KMS-11 (cell line): ENCODE measurements around the gene DESI1.
"Not testable (repeated sequence)": the region's sequence is repeated elsewhere in the genome, so short reads cannot be mapped to it uniquely, and the experiment has no call there.

Experiments
- H2AFZ ChIP-seq: fragments of 200-600 bp; sonication (generic); 2 replicates; pipeline ENCODE4 v1.6.1; 2016; ENCODE audit warnings: antibody characterized with exemption, mixed run types, low read depth
- H3K27ac ChIP-seq: fragments of 200-600 bp; sonication (generic); 2 replicates; pipeline ENCODE4 v1.6.1; 2016; ENCODE audit warnings: mild to moderate bottlenecking, mixed run types
- H3K27me3 ChIP-seq: fragments of 200-600 bp; sonication (generic); 2 replicates; pipeline ENCODE4 v1.6.1; 2017; ENCODE audit warnings: mild to moderate bottlenecking, low read depth, mixed run types, moderate library complexity; ENCODE audit not compliant: insufficient read depth
- H3K36me3 ChIP-seq: fragments of 200-600 bp; sonication (generic); 2 replicates; pipeline ENCODE4 v1.6.1; 2017; ENCODE audit warnings: mild to moderate bottlenecking, mixed run types; ENCODE audit not compliant: insufficient read depth
- H3K4me1 ChIP-seq: fragments of 200-600 bp; sonication (generic); 2 replicates; pipeline ENCODE4 v1.6.1; 2016; ENCODE audit warnings: mild to moderate bottlenecking, low read depth, mixed run types; ENCODE audit not compliant: poor library complexity, severe bottlenecking
- H3K4me2 ChIP-seq: fragments of 200-600 bp; sonication (generic); 2 replicates; pipeline ENCODE4 v1.7.0; 2016; ENCODE audit warnings: mild to moderate bottlenecking, mixed run types
- H3K4me3 ChIP-seq: fragments of 200-600 bp; sonication (generic); IDR thresholded peaks from 2 replicates; pipeline ENCODE4 v1.6.1; 2017; ENCODE audit warnings: low read depth, low read length, mixed read lengths; ENCODE audit not compliant: insufficient read depth
- H3K79me2 ChIP-seq: fragments of 200-600 bp; sonication (generic); 2 replicates; pipeline ENCODE4 v1.6.1; 2016; ENCODE audit warnings: low read depth, mixed run types; ENCODE audit not compliant: insufficient read depth
- H3K9ac ChIP-seq: fragments of 200-600 bp; sonication (generic); 2 replicates; pipeline ENCODE4 v1.6.1; 2016; ENCODE audit warnings: mild to moderate bottlenecking, mixed run types
- H4K20me1 ChIP-seq: fragments of 200-600 bp; sonication (generic); 2 replicates; pipeline ENCODE4 v1.6.1; 2016; ENCODE audit warnings: mild to moderate bottlenecking, mixed run types; ENCODE audit not compliant: insufficient read depth
- TF ChIP-seq, protein P1 (sequence below): fragments of 200-600 bp; sonication (generic); conservative IDR thresholded peaks from 2 replicates; pipeline ENCODE4 v1.6.1; 2017; ENCODE audit warnings: low read depth, mild to moderate bottlenecking, antibody characterized with exemption, low read length, moderate library complexity, mixed read lengths

The DESI1 gene

DNA sequence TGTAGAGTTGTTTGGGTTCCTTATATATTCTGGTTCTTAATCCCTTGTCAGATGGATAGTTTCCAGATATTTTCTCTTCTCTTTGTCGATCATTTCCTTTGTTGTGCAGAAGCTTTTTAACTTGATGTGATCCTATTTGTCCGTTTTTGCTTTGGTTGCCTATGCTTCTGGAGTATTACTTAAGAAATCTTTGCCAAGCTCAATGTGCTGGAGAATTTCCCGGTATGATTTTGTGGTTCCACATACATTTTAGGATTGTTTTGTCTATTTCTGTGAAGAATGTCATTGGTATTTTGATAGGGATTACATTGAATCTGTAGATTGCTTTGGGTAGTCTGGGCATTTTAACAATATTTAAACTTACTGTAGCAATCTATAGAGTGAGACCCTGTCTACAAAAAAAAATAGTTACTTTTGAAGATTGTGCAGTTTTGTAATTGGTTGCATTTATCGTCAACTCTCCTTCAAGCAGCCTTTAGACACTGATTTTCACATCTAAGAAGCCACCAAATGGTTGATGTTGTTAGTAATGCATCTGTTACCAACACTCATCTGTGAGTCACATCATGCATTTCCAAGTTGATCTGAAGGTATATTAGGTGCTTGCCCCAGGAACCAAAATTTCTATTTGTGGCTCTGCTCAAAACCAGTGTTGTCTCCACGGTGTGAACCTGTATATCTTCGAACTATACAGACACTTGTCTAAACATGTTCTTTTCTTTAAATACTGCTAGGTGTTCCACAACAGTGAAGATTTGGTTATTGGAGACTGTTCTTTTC, 21.7 kb upstream of the DESI1 start:
- TF ChIP-seq, protein P1, sequence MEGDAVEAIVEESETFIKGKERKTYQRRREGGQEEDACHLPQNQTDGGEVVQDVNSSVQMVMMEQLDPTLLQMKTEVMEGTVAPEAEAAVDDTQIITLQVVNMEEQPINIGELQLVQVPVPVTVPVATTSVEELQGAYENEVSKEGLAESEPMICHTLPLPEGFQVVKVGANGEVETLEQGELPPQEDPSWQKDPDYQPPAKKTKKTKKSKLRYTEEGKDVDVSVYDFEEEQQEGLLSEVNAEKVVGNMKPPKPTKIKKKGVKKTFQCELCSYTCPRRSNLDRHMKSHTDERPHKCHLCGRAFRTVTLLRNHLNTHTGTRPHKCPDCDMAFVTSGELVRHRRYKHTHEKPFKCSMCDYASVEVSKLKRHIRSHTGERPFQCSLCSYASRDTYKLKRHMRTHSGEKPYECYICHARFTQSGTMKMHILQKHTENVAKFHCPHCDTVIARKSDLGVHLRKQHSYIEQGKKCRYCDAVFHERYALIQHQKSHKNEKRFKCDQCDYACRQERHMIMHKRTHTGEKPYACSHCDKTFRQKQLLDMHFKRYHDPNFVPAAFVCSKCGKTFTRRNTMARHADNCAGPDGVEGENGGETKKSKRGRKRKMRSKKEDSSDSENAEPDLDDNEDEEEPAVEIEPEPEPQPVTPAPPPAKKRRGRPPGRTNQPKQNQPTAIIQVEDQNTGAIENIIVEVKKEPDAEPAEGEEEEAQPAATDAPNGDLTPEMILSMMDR = no peak
- H3K9ac ChIP-seq = no peak overlapping the region
- no peak overlapping the region for H3K4me2 ChIP-seq
- no peak overlapping the region for H3K4me3 ChIP-seq
- H2AFZ ChIP-seq = no peak overlapping the region
- no peaks in the 10 kb centered on the region for H3K4me1 ChIP-seq
- H3K27me3 ChIP-seq = no peaks in the 10 kb centered on the region
- peaks cover 12% of the 10 kb centered on the region; the same call in 1 of the 2 replicates for H3K36me3 ChIP-seq
- H4K20me1 ChIP-seq = no peaks in the 10 kb centered on the region
- peaks cover 13% of the 10 kb centered on the region; the same call in 1 of the 2 replicates for H3K79me2 ChIP-seq
- no peak overlapping the region for H3K27ac ChIP-seq

GRCh38 chr22:41641854-41642253, 21.0 kb upstream of the DESI1 start:
- Histone ChIP-seq H4K20me1 (no peaks in the 10 kb centered on the region), H3K9ac (no peak overlapping the region), H3K27me3 (no peaks in the 10 kb centered on the region), H3K4me3 (no peak overlapping the region), H3K4me2 (no peak overlapping the region), H3K27ac (no peak overlapping the region), H3K79me2 (peaks cover 13% of the 10 kb centered on the region; the same call in 1 of the 2 replicates), H3K4me1 (no peaks in the 10 kb centered on the region), H3K36me3 (peaks cover 18% of the 10 kb centered on the region; the same call in 1 of the 2 replicates), H2AFZ (no peak overlapping the region)
- TF ChIP-seq, protein P1 = no peak

- Histone ChIP-seq H4K20me1 (0 out of 2 replicates have a peak, but pooled peaks cover 3% of the 10 kb centered on the region), H3K79me2 (peaks cover 22% of the 10 kb centered on the region; the same call in 1 of the 2 replicates)
These were observed 17.9 kb upstream of the DESI1 start for GRCh38 chr22:41638748-41639147.

DNA sequence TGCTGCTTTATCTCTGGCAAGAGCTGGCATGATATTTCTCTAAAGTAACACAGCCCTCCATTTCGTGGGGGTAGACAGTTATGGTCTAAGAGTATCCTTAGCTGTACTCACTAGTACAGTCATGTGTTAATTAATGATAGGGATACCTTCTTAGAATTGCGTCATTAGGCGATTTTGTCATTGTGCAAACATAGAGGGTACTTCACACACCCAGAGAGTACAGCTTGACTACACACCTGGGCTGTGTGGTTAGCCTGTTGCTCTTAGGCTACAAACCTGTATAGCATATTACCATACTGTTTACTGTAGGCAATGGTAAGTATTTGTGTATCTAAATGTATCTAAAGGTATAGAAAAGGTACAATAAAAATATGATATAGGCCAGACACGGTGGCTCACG, 17.3 kb upstream of the DESI1 start:
- Histone ChIP-seq H3K4me3 (no peak overlapping the region), H3K36me3 (peaks cover 25% of the 10 kb centered on the region; the same call in 1 of the 2 replicates), H3K9ac (no peak overlapping the region), H3K79me2 (peaks cover 22% of the 10 kb centered on the region; the same call in 1 of the 2 replicates), H3K4me1 (no peaks in the 10 kb centered on the region), H3K4me2 (no peak overlapping the region), H2AFZ (no peak overlapping the region), H4K20me1 (0 out of 2 replicates have a peak, but pooled peaks cover 3% of the 10 kb centered on the region), H3K27me3 (no peaks in the 10 kb centered on the region), H3K27ac (no peak overlapping the region)
- TF ChIP-seq, protein P1 = no peak

More at GRCh38 chr22:41638748-41639147, 17.9 kb upstream of the DESI1 start:
- no peaks in the 10 kb centered on the region for H3K27me3 ChIP-seq
- TF ChIP-seq, protein P1 = no peak
- H3K27ac ChIP-seq = no peak overlapping the region
- no peak overlapping the region for H3K4me2 ChIP-seq
- H3K36me3 ChIP-seq = peaks cover 22% of the 10 kb centered on the region; the same call in 1 of the 2 replicates
- H3K4me3 ChIP-seq = no peak overlapping the region
- H3K4me1 ChIP-seq = no peaks in the 10 kb centered on the region
- no peak overlapping the region for H2AFZ ChIP-seq
- H3K9ac ChIP-seq = no peak overlapping the region

DNA sequence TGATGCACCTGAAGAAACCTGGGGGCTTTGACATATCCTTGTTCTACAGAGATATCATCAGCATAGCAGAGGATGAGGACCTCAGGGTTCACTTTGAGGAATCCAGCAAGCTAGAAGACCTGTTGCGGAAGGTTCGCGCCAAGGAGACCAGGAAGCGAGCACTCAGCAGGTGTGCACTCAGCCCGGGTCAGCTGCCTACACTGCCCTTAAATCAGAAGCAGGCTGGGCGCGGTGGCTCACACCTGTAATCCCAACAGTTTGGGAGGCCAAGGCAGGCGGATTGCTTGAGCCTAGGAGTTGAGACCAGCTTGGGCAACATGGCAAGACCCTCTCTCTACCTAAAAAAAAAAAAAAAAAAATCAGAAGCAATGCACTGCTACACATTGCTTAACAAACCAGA, 16.8 kb upstream of the DESI1 start:
- not testable (repeated sequence) for H4K20me1 ChIP-seq, H2AFZ ChIP-seq, H3K4me1 ChIP-seq, H3K27me3 ChIP-seq, H3K4me2 ChIP-seq, H3K4me3 ChIP-seq, H3K27ac ChIP-seq, H3K9ac ChIP-seq
- peaks cover 23% of the 10 kb centered on the region; the same call in 1 of the 2 replicates for H3K79me2 ChIP-seq
- H3K36me3 ChIP-seq = peaks cover 22% of the 10 kb centered on the region; the same call in 1 of the 2 replicates
